Suprapubic skin (tissue), 3 donors: ENCODE measurements around the gene KRT15.

Experiments used
- EP300 ChIP-seq: sonication (generic); formaldehyde crosslinking; IDR thresholded peaks from one replicate; pipeline ENCODE4 v1.6.1; 2017; ENCODE audit warnings: antibody characterized with exemption
- POLR2A ChIP-seq, 2 donors: fragments of 450-650 bp; IDR thresholded peaks; one replicate each; pipeline ENCODE4 v1.6.1; 2017; ENCODE audit warnings: antibody characterized with exemption in 2 of 2, mild to moderate bottlenecking in 2 of 2, moderate library complexity in 2 of 2
- TF ChIP-seq, protein P1 (sequence below), 2 donors: fragments of 200-600 bp in 1 of 2; fragments of 450-650 bp in 1 of 2; sonication (generic) in 1 of 2; IDR thresholded peaks; one replicate each; pipeline ENCODE4 v1.5.1; 2016 to 2019; ENCODE audit warnings: antibody characterized with exemption in 2 of 2, mild to moderate bottlenecking in 1 of 2, moderate library complexity in 1 of 2

DNA sequence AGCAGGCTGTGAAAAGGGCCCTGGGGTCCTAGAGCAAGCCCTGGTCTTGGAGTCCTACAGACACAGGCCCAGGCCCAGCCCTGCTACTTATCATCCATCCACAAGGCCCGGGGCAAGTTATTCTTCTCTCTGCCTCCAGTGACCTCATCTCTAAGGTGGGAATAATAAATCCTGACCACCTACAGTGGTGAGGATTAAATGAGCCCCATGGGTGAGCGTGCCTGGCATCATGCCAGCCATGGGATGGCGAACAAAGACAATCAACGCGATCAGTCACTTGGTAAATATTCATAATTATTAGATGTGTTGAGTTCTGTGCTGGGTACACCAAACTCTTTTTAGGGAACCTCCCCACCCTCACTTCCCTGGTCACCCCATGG, 5.5 kb downstream of the KRT15 start:
- TF ChIP-seq, protein P1, sequence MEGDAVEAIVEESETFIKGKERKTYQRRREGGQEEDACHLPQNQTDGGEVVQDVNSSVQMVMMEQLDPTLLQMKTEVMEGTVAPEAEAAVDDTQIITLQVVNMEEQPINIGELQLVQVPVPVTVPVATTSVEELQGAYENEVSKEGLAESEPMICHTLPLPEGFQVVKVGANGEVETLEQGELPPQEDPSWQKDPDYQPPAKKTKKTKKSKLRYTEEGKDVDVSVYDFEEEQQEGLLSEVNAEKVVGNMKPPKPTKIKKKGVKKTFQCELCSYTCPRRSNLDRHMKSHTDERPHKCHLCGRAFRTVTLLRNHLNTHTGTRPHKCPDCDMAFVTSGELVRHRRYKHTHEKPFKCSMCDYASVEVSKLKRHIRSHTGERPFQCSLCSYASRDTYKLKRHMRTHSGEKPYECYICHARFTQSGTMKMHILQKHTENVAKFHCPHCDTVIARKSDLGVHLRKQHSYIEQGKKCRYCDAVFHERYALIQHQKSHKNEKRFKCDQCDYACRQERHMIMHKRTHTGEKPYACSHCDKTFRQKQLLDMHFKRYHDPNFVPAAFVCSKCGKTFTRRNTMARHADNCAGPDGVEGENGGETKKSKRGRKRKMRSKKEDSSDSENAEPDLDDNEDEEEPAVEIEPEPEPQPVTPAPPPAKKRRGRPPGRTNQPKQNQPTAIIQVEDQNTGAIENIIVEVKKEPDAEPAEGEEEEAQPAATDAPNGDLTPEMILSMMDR (IDR thresholded peaks at IDR 0.05): no peak
- TF ChIP-seq POLR2A (IDR thresholded peaks at IDR 0.05) (no peak), EP300 (no peak)
